ENCODE data around the gene PRKN.

Gene PRKN

GRCh38 chr6:161917645-161918044 is 809.9 kb downstream of the PRKN start:
- POLR2A ChIA-PET = no interaction called here
- CTCF ChIA-PET = no interaction called here
- no peak for DNase-seq (ENCODE audit: extremely low spot score)
- TF ChIP-seq SUZ12 (IDR thresholded peaks at IDR 0.05) (no peak), L3MBTL2 (conservative IDR thresholded peaks at IDR 0.05) (no peak), NFRKB (IDR thresholded peaks at IDR 0.05) (no peak), TARDBP (IDR thresholded peaks at IDR 0.05) (no peak), ZNF384 (IDR thresholded peaks at IDR 0.05) (no peak), ELF4 (IDR thresholded peaks at IDR 0.05) (no peak), ARNT (IDR thresholded peaks at IDR 0.05) (no peak), LEF1 (IDR thresholded peaks at IDR 0.05; ENCODE audit: borderline replicate concordance) (no peak), FOXA1 (IDR thresholded peaks at IDR 0.05) (no peak)

- TF ChIP-seq FOXM1 (IDR thresholded peaks at IDR 0.05; ENCODE audit: borderline replicate concordance) (no peak), PKNOX1 (IDR thresholded peaks at IDR 0.05) (no peak), ARNT (IDR thresholded peaks at IDR 0.05) (no peak), TARDBP (IDR thresholded peaks at IDR 0.05) (no peak), L3MBTL2 (conservative IDR thresholded peaks at IDR 0.05) (no peak), SP1 (IDR thresholded peaks at IDR 0.05) (no peak), FOXK2 (IDR thresholded peaks at IDR 0.05) (no peak), BHLHE40 (IDR thresholded peaks at IDR 0.05; ENCODE audit: borderline replicate concordance) (no peak), LEF1 (IDR thresholded peaks at IDR 0.05; ENCODE audit: borderline replicate concordance) (no peak), FOXA1 (IDR thresholded peaks at IDR 0.05) (no peak), ELF4 (IDR thresholded peaks at IDR 0.05) (no peak), CTBP1 (IDR thresholded peaks at IDR 0.05; ENCODE audit: borderline replicate concordance) (no peak), SUZ12 (IDR thresholded peaks at IDR 0.05) (no peak), NFRKB (IDR thresholded peaks at IDR 0.05) (no peak), ZNF384 (IDR thresholded peaks at IDR 0.05) (no peak), HDGF (IDR thresholded peaks at IDR 0.05; ENCODE audit: borderline replicate concordance) (no peak)
- ChIA-PET CTCF (no interaction called here), POLR2A (no interaction called here)
- DNase-seq (ENCODE audit: extremely low spot score) = no peak
Observed at GRCh38 chr6:161915456-161915964, 812.1 kb downstream of the PRKN start.

- DNase-seq (ENCODE audit: extremely low spot score) = no peak
- CTCF ChIA-PET = no interaction called here
- POLR2A ChIA-PET = no interaction called here
- TF ChIP-seq ARNT (IDR thresholded peaks at IDR 0.05) (no peak), FOXM1 (IDR thresholded peaks at IDR 0.05; ENCODE audit: borderline replicate concordance) (no peak), ZNF384 (IDR thresholded peaks at IDR 0.05) (no peak), HDGF (IDR thresholded peaks at IDR 0.05; ENCODE audit: borderline replicate concordance) (no peak), LEF1 (IDR thresholded peaks at IDR 0.05; ENCODE audit: borderline replicate concordance) (no peak), ELF4 (IDR thresholded peaks at IDR 0.05) (no peak), FOXA1 (IDR thresholded peaks at IDR 0.05) (no peak), TARDBP (IDR thresholded peaks at IDR 0.05) (no peak), SP1 (IDR thresholded peaks at IDR 0.05) (no peak), PKNOX1 (IDR thresholded peaks at IDR 0.05) (no peak), FOXK2 (IDR thresholded peaks at IDR 0.05) (no peak)
Observed at GRCh38 chr6:161908872-161909271, 818.7 kb downstream of the PRKN start.

GRCh38 chr6:161906571-161906970 is 821.0 kb downstream of the PRKN start:
- DNase-seq (ENCODE audit: extremely low spot score) = no peak
- TF ChIP-seq FOXM1 (IDR thresholded peaks at IDR 0.05; ENCODE audit: borderline replicate concordance) = no peak
- CTCF ChIA-PET = no interaction called here
- POLR2A ChIA-PET = no interaction called here

GRCh38 chr6:161903584-161904212 is 823.9 kb downstream of the PRKN start:
- CTCF ChIA-PET = interaction anchor here (0.7 kb wide), 1 partner anchor 605 kb away, joined by 3 read pairs; no protein-coding TSS in a partner anchor
- no peak for DNase-seq (ENCODE audit: extremely low spot score)
- TF ChIP-seq CTBP1 (IDR thresholded peaks at IDR 0.05; ENCODE audit: borderline replicate concordance) (no peak), L3MBTL2 (conservative IDR thresholded peaks at IDR 0.05) (no peak), SP1 (IDR thresholded peaks at IDR 0.05) (no peak), FOXK2 (IDR thresholded peaks at IDR 0.05) (no peak), PKNOX1 (IDR thresholded peaks at IDR 0.05) (no peak), FOXM1 (IDR thresholded peaks at IDR 0.05; ENCODE audit: borderline replicate concordance) (no peak), BHLHE40 (IDR thresholded peaks at IDR 0.05; ENCODE audit: borderline replicate concordance) (no peak), TARDBP (IDR thresholded peaks at IDR 0.05) (no peak), FOXA1 (IDR thresholded peaks at IDR 0.05) (no peak), ELF4 (IDR thresholded peaks at IDR 0.05) (no peak), ZNF384 (IDR thresholded peaks at IDR 0.05) (no peak), ARNT (IDR thresholded peaks at IDR 0.05) (no peak), NFRKB (IDR thresholded peaks at IDR 0.05) (no peak), HDGF (IDR thresholded peaks at IDR 0.05; ENCODE audit: borderline replicate concordance) (no peak), LEF1 (IDR thresholded peaks at IDR 0.05; ENCODE audit: borderline replicate concordance) (no peak), SUZ12 (IDR thresholded peaks at IDR 0.05) (no peak)
- POLR2A ChIA-PET = no interaction called here

GRCh38 chr6:161901740-161902426 is 825.7 kb downstream of the PRKN start:
- no peak for TF ChIP-seq ZNF384 (IDR thresholded peaks at IDR 0.05)
- no peak for DNase-seq (ENCODE audit: extremely low spot score)
- ChIA-PET POLR2A (no interaction called here), CTCF (no interaction called here)

Data from HEK293T (cell line).